ENCODE data around the gene PHF24. TPM values are rescaled to one million over a fixed set of nuclear protein-coding genes. Genes with fewer than 3 reads are reported as not detected.
"Not testable (repeated sequence)": the region's sequence is repeated elsewhere in the genome, so short reads cannot be mapped to it uniquely, and the experiment has no call there.

Gene PHF24
- total RNA-seq, 1 donor from 2014 or later = 0.13 TPM

DNA sequence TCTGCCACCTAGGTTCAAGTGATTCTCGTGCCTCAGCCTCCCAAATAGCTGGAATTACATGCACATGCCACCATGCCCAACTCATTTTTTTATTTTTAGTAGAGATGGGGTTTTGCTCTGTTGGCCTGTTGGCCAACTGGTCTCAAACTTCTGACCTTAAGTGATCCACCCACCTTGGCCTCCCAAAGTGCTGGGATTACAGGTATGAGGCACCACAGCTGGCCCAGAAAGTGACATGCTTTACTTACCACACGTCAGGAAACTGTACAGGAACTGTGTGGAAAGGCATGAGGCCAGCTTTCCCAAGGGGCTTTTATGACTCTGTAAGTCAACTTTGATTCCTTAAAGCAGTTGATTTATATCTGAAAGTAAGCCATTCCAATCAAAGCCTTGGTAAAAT is 56.4 kb downstream of the PHF24 start:
- Mint-ChIP-seq H3K27ac (ENCODE audit: unreplicated experiment) (no peak overlapping the region), H3K36me3 (ENCODE audit: low read depth, unreplicated experiment) (peaks cover 47% of the 10 kb centered on the region), H3K4me3 (ENCODE audit: unreplicated experiment) (no peak overlapping the region), H3K4me1 (ENCODE audit: unreplicated experiment) (peaks cover 3% of the 10 kb centered on the region), H3K27me3 (ENCODE audit: unreplicated experiment) (no peaks in the 10 kb centered on the region), H3K9me3 (ENCODE audit: unreplicated experiment) (peaks cover 14% of the 10 kb centered on the region)
- TF ChIP-seq, protein P1, sequence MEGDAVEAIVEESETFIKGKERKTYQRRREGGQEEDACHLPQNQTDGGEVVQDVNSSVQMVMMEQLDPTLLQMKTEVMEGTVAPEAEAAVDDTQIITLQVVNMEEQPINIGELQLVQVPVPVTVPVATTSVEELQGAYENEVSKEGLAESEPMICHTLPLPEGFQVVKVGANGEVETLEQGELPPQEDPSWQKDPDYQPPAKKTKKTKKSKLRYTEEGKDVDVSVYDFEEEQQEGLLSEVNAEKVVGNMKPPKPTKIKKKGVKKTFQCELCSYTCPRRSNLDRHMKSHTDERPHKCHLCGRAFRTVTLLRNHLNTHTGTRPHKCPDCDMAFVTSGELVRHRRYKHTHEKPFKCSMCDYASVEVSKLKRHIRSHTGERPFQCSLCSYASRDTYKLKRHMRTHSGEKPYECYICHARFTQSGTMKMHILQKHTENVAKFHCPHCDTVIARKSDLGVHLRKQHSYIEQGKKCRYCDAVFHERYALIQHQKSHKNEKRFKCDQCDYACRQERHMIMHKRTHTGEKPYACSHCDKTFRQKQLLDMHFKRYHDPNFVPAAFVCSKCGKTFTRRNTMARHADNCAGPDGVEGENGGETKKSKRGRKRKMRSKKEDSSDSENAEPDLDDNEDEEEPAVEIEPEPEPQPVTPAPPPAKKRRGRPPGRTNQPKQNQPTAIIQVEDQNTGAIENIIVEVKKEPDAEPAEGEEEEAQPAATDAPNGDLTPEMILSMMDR (IDR thresholded peaks at IDR 0.05; ENCODE audit: unreplicated experiment) = no peak
- DNase-seq (ENCODE audit: low spot score) = no peak

DNA sequence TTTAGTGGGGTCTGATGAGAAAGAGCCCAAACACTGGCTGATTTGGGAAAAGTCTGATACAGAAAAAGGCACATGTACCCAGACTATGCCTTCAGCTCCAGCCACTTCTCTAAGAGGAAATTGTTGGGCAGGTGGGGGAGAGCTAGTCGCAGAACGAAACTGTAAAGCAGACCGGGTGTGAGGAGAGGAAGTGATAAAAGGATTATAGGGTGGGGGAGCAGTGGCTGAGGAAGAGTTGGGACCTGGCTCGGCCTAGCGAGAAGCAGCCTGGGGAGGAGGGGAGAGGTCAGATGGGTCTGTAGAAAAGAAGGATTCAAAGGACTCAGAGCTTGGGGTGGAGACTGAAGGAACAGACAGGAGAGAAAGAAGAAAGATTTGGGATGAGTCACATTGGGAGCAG is 65.4 kb downstream of the PHF24 start:
- H3K9me3 Mint-ChIP-seq (ENCODE audit: unreplicated experiment) = peaks cover 12% of the 10 kb centered on the region
- H3K36me3 Mint-ChIP-seq (ENCODE audit: low read depth, unreplicated experiment) = peaks cover 60% of the 10 kb centered on the region
- H3K27ac Mint-ChIP-seq (ENCODE audit: unreplicated experiment); DNase-seq (ENCODE audit: low spot score); H3K4me1 Mint-ChIP-seq (ENCODE audit: unreplicated experiment); H3K27me3 Mint-ChIP-seq (ENCODE audit: unreplicated experiment): not testable (repeated sequence)
- H3K4me3 Mint-ChIP-seq (ENCODE audit: unreplicated experiment) = peak overlapping the region; percentile 34

DNA sequence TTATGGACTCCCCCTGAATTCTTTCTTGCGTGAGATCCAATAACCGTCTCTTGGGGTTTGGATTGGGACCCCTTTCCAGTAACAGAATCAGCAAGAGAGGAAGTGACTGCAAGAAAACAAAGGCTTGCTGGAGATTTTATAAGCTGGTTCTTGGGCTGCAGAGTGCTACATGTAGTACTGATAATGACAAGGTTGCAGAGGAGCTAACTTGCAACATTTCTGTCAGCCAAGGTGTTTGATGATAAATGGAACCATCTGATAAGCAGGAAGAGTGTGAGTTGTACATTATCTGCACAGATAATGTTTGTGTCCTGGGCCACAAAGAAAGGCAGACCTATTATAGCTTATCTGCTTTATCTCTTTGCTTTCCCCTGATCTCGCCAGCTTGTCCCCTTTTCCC is 68.6 kb downstream of the PHF24 start:
- peaks cover 8% of the 10 kb centered on the region for H3K4me1 Mint-ChIP-seq (ENCODE audit: unreplicated experiment)
- peaks cover 55% of the 10 kb centered on the region for H3K36me3 Mint-ChIP-seq (ENCODE audit: low read depth, unreplicated experiment)
- peaks cover 1% of the 10 kb centered on the region for H3K27me3 Mint-ChIP-seq (ENCODE audit: unreplicated experiment)
- no peak overlapping the region for H3K27ac Mint-ChIP-seq (ENCODE audit: unreplicated experiment)
- peaks cover 12% of the 10 kb centered on the region for H3K9me3 Mint-ChIP-seq (ENCODE audit: unreplicated experiment)
- H3K4me3 Mint-ChIP-seq (ENCODE audit: unreplicated experiment) = no peak overlapping the region
- TF ChIP-seq, protein P1 (IDR thresholded peaks at IDR 0.05; ENCODE audit: unreplicated experiment) = no peak
- DNase-seq (ENCODE audit: low spot score) = no peak

DNA sequence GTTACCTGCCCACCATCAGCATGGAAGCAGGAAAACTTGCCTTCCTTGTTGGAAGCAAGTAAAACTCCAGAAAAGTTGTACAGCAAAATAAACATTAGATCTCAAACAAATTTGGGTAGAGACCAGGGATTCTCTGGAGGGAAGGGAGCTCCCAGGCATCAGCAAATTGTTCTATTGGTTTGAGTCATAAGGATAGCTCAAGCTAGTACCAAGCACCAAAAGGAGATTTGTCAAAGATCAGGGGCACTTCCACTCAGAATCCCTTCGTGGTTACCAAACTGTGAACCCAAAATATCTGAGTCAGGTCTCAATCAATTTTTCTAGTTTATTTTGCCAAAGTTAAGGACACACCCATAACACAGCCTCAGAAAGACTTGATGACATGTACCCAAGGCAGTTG is 69.3 kb downstream of the PHF24 start:
- TF ChIP-seq, protein P1 (IDR thresholded peaks at IDR 0.05; ENCODE audit: unreplicated experiment) = no peak
- H3K9me3 Mint-ChIP-seq (ENCODE audit: unreplicated experiment) = peaks cover 12% of the 10 kb centered on the region
- no peak overlapping the region for H3K4me3 Mint-ChIP-seq (ENCODE audit: unreplicated experiment)
- peaks cover 52% of the 10 kb centered on the region for H3K36me3 Mint-ChIP-seq (ENCODE audit: low read depth, unreplicated experiment)
- no peak for DNase-seq (ENCODE audit: low spot score)
- H3K27me3 Mint-ChIP-seq (ENCODE audit: unreplicated experiment) = peaks cover 1% of the 10 kb centered on the region
- H3K4me1 Mint-ChIP-seq (ENCODE audit: unreplicated experiment) = peaks cover 8% of the 10 kb centered on the region
- H3K27ac Mint-ChIP-seq (ENCODE audit: unreplicated experiment) = no peak overlapping the region

DNA sequence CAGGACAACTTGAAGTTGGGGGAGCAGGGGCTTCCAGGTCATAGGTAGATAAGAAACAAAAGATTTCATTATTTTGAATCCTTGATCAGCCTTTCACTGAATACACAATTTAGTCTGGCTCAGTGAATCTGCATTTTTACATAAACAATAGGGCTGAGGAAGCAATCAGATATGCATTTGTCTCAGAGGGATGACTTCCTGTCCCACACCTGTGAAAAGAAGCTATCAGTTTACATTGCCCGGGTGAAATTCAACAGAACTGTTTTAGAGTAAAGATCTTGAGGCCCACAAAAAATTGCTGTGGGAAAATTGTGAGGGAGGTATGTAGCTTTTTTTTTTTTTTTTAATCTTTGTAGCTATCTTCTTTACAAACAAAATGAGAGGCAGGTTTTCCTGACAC is 69.8 kb downstream of the PHF24 start:
- TF ChIP-seq, protein P1 (IDR thresholded peaks at IDR 0.05; ENCODE audit: unreplicated experiment) = no peak
- peaks cover 48% of the 10 kb centered on the region for H3K36me3 Mint-ChIP-seq (ENCODE audit: low read depth, unreplicated experiment)

DNA sequence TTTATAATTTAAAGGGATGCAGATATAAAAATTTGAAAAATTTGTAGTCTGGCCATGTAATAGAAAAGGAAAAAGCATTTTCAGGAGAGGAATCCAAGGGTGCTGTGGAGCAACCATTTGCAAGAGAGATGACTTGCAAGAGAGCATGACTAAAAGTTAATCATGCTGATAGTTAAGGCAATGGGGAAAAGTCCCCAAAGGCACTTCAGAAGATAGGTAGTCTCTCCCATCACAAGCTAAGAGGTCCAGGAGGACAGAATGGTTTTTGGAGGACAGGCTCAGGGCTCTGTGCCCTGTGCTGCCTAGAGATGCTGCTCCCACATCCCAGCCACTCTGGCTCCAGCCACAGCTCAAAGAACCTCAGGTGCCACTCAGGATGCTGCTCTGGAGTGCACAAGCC is 70.3 kb downstream of the PHF24 start:
- H3K4me3 Mint-ChIP-seq (ENCODE audit: unreplicated experiment) = no peak overlapping the region
- peaks cover 1% of the 10 kb centered on the region for H3K27me3 Mint-ChIP-seq (ENCODE audit: unreplicated experiment)
- TF ChIP-seq, protein P1 (IDR thresholded peaks at IDR 0.05; ENCODE audit: unreplicated experiment) = no peak
- no peak for DNase-seq (ENCODE audit: low spot score)
- H3K36me3 Mint-ChIP-seq (ENCODE audit: low read depth, unreplicated experiment) = peaks cover 47% of the 10 kb centered on the region
- H3K27ac Mint-ChIP-seq (ENCODE audit: unreplicated experiment) = no peak overlapping the region
- peaks cover 6% of the 10 kb centered on the region for H3K4me1 Mint-ChIP-seq (ENCODE audit: unreplicated experiment)
- H3K9me3 Mint-ChIP-seq (ENCODE audit: unreplicated experiment) = peaks cover 12% of the 10 kb centered on the region

More for the DNA sequence above, 69.8 kb downstream of the PHF24 start:
- Mint-ChIP-seq H3K9me3 (ENCODE audit: unreplicated experiment) (peaks cover 12% of the 10 kb centered on the region), H3K4me3 (ENCODE audit: unreplicated experiment) (no peak overlapping the region), H3K4me1 (ENCODE audit: unreplicated experiment) (peaks cover 6% of the 10 kb centered on the region), H3K27ac (ENCODE audit: unreplicated experiment) (no peak overlapping the region), H3K27me3 (ENCODE audit: unreplicated experiment) (peaks cover 1% of the 10 kb centered on the region)
- no peak for DNase-seq (ENCODE audit: low spot score)
